ENCODE measurements around the gene NEIL1. TPM values are rescaled to one million over a fixed set of nuclear protein-coding genes. Genes with fewer than 3 reads are reported as not detected.

NEIL1 gene
- total RNA-seq, 1 experiment from 2014 or later = 24.8 TPM

GRCh38 chr15:75403892-75404291 is 57.1 kb downstream of the NEIL1 start:
- TF ChIP-seq USF1 (CRISPR knock-in tag; IDR thresholded peaks at IDR 0.05) = no peak
- no peak for DNase-seq (ENCODE audit: low spot score)
- peaks cover 77% of the 10 kb centered on the region for H3K36me3 Mint-ChIP-seq
- no peaks in the 10 kb centered on the region; the same call in 1 of the 2 replicates for H3K9me3 Mint-ChIP-seq
- POLR2A ChIA-PET = no interaction called here
- CTCF ChIA-PET = interaction anchor here (1.0 kb wide), 1 partner anchor 36 kb away, joined by 3 read pairs; no protein-coding TSS in a partner anchor
- no peaks in the 10 kb centered on the region for H3K27me3 Mint-ChIP-seq (ENCODE audit: low read depth)
- H3K4me1 Mint-ChIP-seq = no peaks in the 10 kb centered on the region
- no peak overlapping the region for H3K4me3 Mint-ChIP-seq
- no peak for ATAC-seq
- no peak overlapping the region for H3K27ac Mint-ChIP-seq

Small RNA genes lying within 50 kb of the gene (microRNA-seq; reads per million reads assigned to microRNA genes)
- not detected for gene MIR631 (ENCODE audit: borderline number of aligned reads)

Other genes with a start within 250 kb of the NEIL1 start
- gene C15orf39, start 145.2 kb upstream of the NEIL1 start, total RNA-seq (2021) = 39.9 to 52.8 TPM (median 41.6 TPM) in 3 replicates
- 0.52 to 0.60 TPM (median 0.55 TPM) in 3 replicates for gene GOLGA6C, start 88.7 kb upstream of the NEIL1 start, total RNA-seq (2021)
- gene GOLGA6D, start 64.2 kb upstream of the NEIL1 start, total RNA-seq (2021) = 2.1 to 2.6 TPM (median 2.6 TPM) in 3 replicates
- gene COMMD4, start 11.0 kb upstream of the NEIL1 start, total RNA-seq (2021) = 116 to 140 TPM (median 129 TPM) in 3 replicates
- gene MAN2C1, start 21.6 kb downstream of the NEIL1 start, total RNA-seq (2021) = 148 to 155 TPM (median 151 TPM) in 3 replicates
- gene SIN3A, start 104.7 kb downstream of the NEIL1 start, total RNA-seq (2021) = 107 to 113 TPM (median 110 TPM) in 3 replicates
- gene PTPN9, start 232.3 kb downstream of the NEIL1 start, total RNA-seq (2021) = 36.1 to 45.5 TPM (median 36.6 TPM) in 3 replicates